ENCODE results near the gene TUT4.
A peak's percentile ranks its signal among the peaks of the same experiment; 100 is the strongest.

TUT4 gene

GRCh38 chr1:52472384-52472783 lies 80.5 kb downstream of the TUT4 start:
- no peak for TF ChIP-seq CTCF (IDR thresholded peaks at IDR 0.05; ENCODE audit: control insufficient read depth, insufficient read depth, low read depth, low read length, missing control alignments)
- no peak overlapping the region for H3K4me3 ChIP-seq (ENCODE audit: control insufficient read depth, low read depth, low read length)
- DNase-seq (ENCODE audit: low read depth) = no peak

- TF ChIP-seq CTCF (IDR thresholded peaks at IDR 0.05; ENCODE audit: control insufficient read depth, insufficient read depth, low read depth, low read length, missing control alignments) = no peak
- no peak overlapping the region for H3K4me3 ChIP-seq (ENCODE audit: control insufficient read depth, low read depth, low read length)
- DNase-seq (ENCODE audit: low read depth) = no peak
Observed at GRCh38 chr1:52469108-52469507, 83.8 kb downstream of the TUT4 start.

- no peak for DNase-seq (ENCODE audit: low read depth)
- no peak for TF ChIP-seq CTCF (IDR thresholded peaks at IDR 0.05; ENCODE audit: control insufficient read depth, insufficient read depth, low read depth, low read length, missing control alignments)
- H3K4me3 ChIP-seq (ENCODE audit: control insufficient read depth, low read depth, low read length) = no peak overlapping the region
Observed at GRCh38 chr1:52463891-52464290, 89.0 kb downstream of the TUT4 start.

GRCh38 chr1:52461821-52462220 lies 91.1 kb downstream of the TUT4 start:
- TF ChIP-seq CTCF (IDR thresholded peaks at IDR 0.05; ENCODE audit: control insufficient read depth, insufficient read depth, low read depth, low read length, missing control alignments) = no peak

GRCh38 chr1:52460694-52461093 lies 92.2 kb downstream of the TUT4 start:
- H3K4me3 ChIP-seq (ENCODE audit: control insufficient read depth, low read depth, low read length) = no peak overlapping the region
- TF ChIP-seq CTCF (IDR thresholded peaks at IDR 0.05; ENCODE audit: control insufficient read depth, insufficient read depth, low read depth, low read length, missing control alignments) = no peak
- DNase-seq (ENCODE audit: low read depth) = peak; percentile 8

More at GRCh38 chr1:52461821-52462220, 91.1 kb downstream of the TUT4 start:
- no peak for DNase-seq (ENCODE audit: low read depth)
- H3K4me3 ChIP-seq (ENCODE audit: control insufficient read depth, low read depth, low read length) = no peak overlapping the region

- TF ChIP-seq CTCF (IDR thresholded peaks at IDR 0.05; ENCODE audit: control insufficient read depth, insufficient read depth, low read depth, low read length, missing control alignments) = no peak
- H3K4me3 ChIP-seq (ENCODE audit: control insufficient read depth, low read depth, low read length) = no peak overlapping the region
- no peak for DNase-seq (ENCODE audit: low read depth)
Observed at GRCh38 chr1:52455686-52456085, 97.2 kb downstream of the TUT4 start.

GRCh38 chr1:52454779-52455178 lies 98.1 kb downstream of the TUT4 start:
- no peak for DNase-seq (ENCODE audit: low read depth)
- no peak overlapping the region for H3K4me3 ChIP-seq (ENCODE audit: control insufficient read depth, low read depth, low read length)
- TF ChIP-seq CTCF (IDR thresholded peaks at IDR 0.05; ENCODE audit: control insufficient read depth, insufficient read depth, low read depth, low read length, missing control alignments) = no peak
